ENCODE data around the gene TMSB10.

DNA sequence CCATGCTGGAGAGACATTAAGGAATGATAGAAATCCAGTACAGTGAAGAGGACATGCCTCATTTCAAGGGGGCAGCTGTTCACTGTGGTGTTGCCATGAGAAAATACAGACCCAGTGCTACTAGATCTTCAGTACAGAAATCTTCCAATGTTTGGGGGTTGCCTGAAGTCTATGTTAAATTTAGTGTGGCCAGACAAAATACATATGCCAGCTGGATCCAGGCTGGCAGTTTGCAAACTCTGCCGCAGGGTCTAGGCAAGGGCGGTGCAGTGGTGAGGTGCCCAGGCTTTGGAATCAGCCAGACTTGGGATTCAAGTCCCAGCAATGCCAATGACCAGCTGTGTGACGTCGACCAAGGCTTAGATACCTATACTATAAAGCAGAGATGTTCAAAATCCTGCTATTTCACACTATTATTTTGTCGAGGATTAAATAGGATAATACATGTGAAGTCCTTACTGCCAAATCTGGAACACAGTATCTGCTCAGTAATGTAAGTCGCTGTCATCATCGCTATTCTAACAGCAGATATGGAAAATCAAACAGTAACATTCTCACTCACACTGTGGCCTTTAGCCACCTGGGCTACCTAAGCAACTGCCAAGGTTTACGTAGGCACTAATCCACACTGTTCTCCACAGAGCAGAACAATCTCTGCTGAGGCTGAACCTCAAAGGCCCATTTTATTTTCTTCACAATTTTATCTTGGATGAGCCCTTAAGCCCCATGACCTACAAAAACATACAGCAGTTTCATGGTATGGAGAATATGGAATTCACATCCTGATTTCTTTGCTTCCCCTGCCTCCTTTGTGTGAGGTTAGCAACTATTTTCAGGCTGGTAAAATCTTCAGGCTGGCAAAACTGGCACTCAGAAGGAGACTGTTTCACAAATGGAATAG is 5.9 kb upstream of the TMSB10 start:
- no peak for TF ChIP-seq POLR2A (IDR thresholded peaks at IDR 0.05)
- TF ChIP-seq, protein P1, sequence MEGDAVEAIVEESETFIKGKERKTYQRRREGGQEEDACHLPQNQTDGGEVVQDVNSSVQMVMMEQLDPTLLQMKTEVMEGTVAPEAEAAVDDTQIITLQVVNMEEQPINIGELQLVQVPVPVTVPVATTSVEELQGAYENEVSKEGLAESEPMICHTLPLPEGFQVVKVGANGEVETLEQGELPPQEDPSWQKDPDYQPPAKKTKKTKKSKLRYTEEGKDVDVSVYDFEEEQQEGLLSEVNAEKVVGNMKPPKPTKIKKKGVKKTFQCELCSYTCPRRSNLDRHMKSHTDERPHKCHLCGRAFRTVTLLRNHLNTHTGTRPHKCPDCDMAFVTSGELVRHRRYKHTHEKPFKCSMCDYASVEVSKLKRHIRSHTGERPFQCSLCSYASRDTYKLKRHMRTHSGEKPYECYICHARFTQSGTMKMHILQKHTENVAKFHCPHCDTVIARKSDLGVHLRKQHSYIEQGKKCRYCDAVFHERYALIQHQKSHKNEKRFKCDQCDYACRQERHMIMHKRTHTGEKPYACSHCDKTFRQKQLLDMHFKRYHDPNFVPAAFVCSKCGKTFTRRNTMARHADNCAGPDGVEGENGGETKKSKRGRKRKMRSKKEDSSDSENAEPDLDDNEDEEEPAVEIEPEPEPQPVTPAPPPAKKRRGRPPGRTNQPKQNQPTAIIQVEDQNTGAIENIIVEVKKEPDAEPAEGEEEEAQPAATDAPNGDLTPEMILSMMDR (IDR thresholded peaks at IDR 0.05 in 8 of 11, conservative IDR thresholded peaks at IDR 0.05 in 3 of 11), result no peak
- no peak for TF ChIP-seq POLR2AphosphoS5 (IDR thresholded peaks at IDR 0.05)
